Fibroblast of mammary gland (primary cell): Measurements from ENCODE around the gene RAB39B.
A peak's percentile ranks its signal among the peaks of the same experiment; 100 is the strongest.

ENCODE experiments used
- DNase-seq: peaks from one replicate; pipeline ENCODE4 v3.0.0-alpha.2; 2010; ENCODE audit warnings: low read depth
- H3K4me3 ChIP-seq: 2 replicates; pipeline ENCODE4 v1.5.1; 2011; ENCODE audit warnings: low read depth, mild to moderate bottlenecking, low read length, moderate library complexity; ENCODE audit not compliant: control insufficient read depth
- CTCF ChIP-seq: conservative IDR thresholded peaks from 2 replicates; pipeline ENCODE4 v1.5.1; 2011; ENCODE audit warnings: low read depth, low read length, inconsistent platforms; ENCODE audit not compliant: control insufficient read depth, insufficient read depth

Gene RAB39B

GRCh38 chrX:155216179-155216939, 47.9 kb downstream of the RAB39B start, which contains the start of gene VBP1:
Gene VBP1, plus strand, starts transcription at chrX:155216460. Its CDS starts 23 bp downstream, at chrX:155216483.
- peak within 1 kb of the TSS; percentile 81 for H3K4me3 ChIP-seq
- no peak for TF ChIP-seq CTCF

GRCh38 chrX:155215443-155216178, 48.7 kb downstream of the RAB39B start:
- peak; percentile 4 for DNase-seq
- H3K4me3 ChIP-seq, result peak overlapping the region; percentile 81
- no peak for TF ChIP-seq CTCF

More at GRCh38 chrX:155216179-155216939, 47.9 kb downstream of the RAB39B start, which contains the start of gene VBP1:
- peak; percentile 93 for DNase-seq

- no peak overlapping the region for H3K4me3 ChIP-seq
- no peak for DNase-seq
- no peak for TF ChIP-seq CTCF
Observed at GRCh38 chrX:155213731-155214130, 50.6 kb downstream of the RAB39B start.

GRCh38 chrX:155211208-155211607, 53.1 kb downstream of the RAB39B start:
- no peak overlapping the region for H3K4me3 ChIP-seq
- TF ChIP-seq CTCF, result no peak
- no peak for DNase-seq
